Memory B cell (primary cell): Measurements from ENCODE around the gene P2RX3.

Source experiments
- ATAC-seq: fragments of 150-1000 bp; cut with Tn5 transposase; 2 replicates; pipeline ENCODE4 v1.10.0; 2021; ENCODE audit warnings: low read depth, mild to moderate bottlenecking, moderate library complexity
- DNase-seq, 2 donors: peaks; one replicate each; pipeline ENCODE4 v3.0.0; 2022; ENCODE audit warnings: low spot score in 2 of 2
- H3K27ac Mint-ChIP-seq: one replicate; pipeline ENCODE4 v1.8.0; 2022; ENCODE audit warnings: mild to moderate bottlenecking, moderate library complexity, mixed read lengths
- H3K27me3 Mint-ChIP-seq: one replicate; pipeline ENCODE4 v1.8.0; 2022; ENCODE audit warnings: mixed read lengths
- H3K36me3 Mint-ChIP-seq: one replicate; pipeline ENCODE4 v1.8.0; 2022; ENCODE audit warnings: mild to moderate bottlenecking, mixed read lengths
- H3K4me1 Mint-ChIP-seq: one replicate; pipeline ENCODE4 v1.8.0; 2022; ENCODE audit warnings: mixed read lengths
- H3K4me3 Mint-ChIP-seq: one replicate; pipeline ENCODE4 v1.8.0; 2022; ENCODE audit warnings: mild to moderate bottlenecking, moderate library complexity, mixed read lengths
- H3K9me3 Mint-ChIP-seq: one replicate; pipeline ENCODE4 v1.8.0; 2022; ENCODE audit warnings: mixed read lengths

The P2RX3 gene

DNA sequence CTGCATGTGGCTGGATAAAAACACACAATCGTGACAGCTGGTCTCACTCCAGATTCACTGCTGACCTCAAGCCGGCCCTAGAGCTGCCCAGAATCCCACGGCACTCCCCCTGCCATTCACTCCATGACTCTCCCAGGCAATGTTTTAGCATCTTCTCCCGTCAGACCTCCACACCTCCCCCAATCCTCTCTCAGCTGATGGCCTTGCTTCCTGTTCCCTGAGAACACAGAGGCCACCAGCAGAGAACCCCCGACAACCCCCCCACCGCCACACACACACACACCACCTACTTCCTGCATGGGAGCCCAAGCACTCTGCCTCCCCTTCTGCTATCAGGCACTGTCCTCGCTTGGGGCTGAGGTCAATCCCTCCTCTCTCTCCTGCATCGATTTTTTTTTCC, 22.7 kb upstream of the P2RX3 start:
- Mint-ChIP-seq H3K36me3 (peaks cover 11% of the 10 kb centered on the region), H3K27ac (no peak overlapping the region), H3K27me3 (peaks cover 4% of the 10 kb centered on the region), H3K4me3 (no peak overlapping the region), H3K4me1 (peaks cover 5% of the 10 kb centered on the region), H3K9me3 (no peaks in the 10 kb centered on the region)
- DNase-seq (no peak), ATAC-seq (no peak)

DNA sequence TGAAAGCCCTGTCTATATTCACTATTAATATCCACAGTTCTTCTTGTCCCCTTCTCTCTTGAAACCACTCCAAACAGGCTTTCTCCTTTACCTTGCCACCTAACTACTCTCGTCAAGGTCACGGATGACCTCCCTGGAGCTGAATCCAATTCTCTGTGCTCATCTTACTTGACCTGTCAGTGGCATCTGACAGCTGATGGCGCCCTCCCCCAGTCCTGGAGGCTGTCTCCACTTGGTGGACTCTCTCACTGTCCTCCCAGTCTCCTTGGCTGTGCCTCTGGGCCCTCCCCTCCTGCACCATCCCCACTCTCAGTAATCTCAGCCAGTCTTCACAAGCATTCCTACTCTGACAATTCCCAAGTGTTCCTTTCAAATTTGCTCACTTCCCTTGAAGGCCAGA, 22.1 kb upstream of the P2RX3 start:
- DNase-seq = no peak
- ATAC-seq = no peak
- Mint-ChIP-seq H3K4me1 (peaks cover 6% of the 10 kb centered on the region), H3K27me3 (peaks cover 4% of the 10 kb centered on the region), H3K4me3 (no peak overlapping the region), H3K9me3 (no peaks in the 10 kb centered on the region), H3K36me3 (peaks cover 13% of the 10 kb centered on the region), H3K27ac (no peak overlapping the region)

DNA sequence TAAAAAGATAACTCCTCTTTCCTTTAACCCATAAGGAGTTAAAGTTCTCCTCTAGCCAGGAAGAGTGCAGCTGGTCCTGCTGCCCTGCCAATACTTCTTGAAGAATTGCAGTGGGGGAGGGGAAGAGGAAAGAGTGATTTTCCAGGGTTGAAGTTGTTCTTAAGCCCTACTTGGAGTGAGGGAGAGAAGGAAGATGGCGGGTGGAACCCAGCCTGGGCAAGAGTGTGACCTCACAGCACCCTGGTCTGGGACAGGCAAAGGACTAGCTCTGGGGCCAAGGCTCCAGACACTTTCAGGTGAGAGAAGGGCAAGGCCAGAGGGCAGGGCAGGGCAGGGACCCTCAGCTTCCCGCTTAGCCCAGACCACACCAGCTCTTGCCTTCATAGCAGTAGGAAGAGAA, 20.0 kb upstream of the P2RX3 start:
- Mint-ChIP-seq H3K36me3 (peaks cover 11% of the 10 kb centered on the region), H3K4me1 (peaks cover 12% of the 10 kb centered on the region), H3K27me3 (no peaks in the 10 kb centered on the region), H3K4me3 (no peak overlapping the region), H3K9me3 (no peaks in the 10 kb centered on the region), H3K27ac (no peak overlapping the region)
- DNase-seq (no peak), ATAC-seq (no peak)

DNA sequence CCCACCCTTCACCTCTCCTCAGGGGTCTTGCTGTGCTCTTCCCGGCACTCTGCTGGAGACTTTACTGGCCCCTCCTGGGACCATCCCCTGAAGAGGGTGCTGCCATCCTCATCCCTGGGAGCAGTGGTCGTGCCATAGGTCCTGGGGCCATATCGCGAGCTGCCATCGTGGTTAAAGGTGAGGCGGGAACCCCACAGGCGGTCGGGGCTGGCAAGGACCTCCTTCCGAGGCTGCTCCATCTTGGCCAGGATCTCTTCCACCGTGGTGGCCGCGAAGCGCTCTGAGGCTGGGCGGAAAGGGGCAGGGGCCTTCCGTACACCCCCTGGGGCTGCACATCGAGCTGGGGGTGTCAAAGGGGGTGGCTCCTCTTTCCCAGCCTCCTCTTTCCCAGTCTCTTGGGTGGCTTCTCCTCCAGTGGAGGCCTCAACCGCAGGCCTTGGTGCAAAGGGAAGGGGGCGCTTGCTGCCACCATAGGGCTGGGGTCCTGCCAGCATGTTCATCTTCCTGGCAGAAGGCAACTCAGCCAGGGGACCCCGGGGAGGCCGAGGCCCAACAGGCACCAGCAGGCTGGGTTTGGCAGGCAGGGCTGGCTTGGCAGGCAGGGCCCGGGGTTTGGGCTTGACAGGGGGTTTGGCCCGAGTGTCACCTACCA, 18.0 kb upstream of the P2RX3 start:
- Mint-ChIP-seq H3K27me3 (no peaks in the 10 kb centered on the region), H3K4me3 (no peak overlapping the region), H3K36me3 (peaks cover 9% of the 10 kb centered on the region), H3K9me3 (no peaks in the 10 kb centered on the region), H3K27ac (no peak overlapping the region), H3K4me1 (peaks cover 15% of the 10 kb centered on the region)
- DNase-seq (no peak), ATAC-seq (no peak)

DNA sequence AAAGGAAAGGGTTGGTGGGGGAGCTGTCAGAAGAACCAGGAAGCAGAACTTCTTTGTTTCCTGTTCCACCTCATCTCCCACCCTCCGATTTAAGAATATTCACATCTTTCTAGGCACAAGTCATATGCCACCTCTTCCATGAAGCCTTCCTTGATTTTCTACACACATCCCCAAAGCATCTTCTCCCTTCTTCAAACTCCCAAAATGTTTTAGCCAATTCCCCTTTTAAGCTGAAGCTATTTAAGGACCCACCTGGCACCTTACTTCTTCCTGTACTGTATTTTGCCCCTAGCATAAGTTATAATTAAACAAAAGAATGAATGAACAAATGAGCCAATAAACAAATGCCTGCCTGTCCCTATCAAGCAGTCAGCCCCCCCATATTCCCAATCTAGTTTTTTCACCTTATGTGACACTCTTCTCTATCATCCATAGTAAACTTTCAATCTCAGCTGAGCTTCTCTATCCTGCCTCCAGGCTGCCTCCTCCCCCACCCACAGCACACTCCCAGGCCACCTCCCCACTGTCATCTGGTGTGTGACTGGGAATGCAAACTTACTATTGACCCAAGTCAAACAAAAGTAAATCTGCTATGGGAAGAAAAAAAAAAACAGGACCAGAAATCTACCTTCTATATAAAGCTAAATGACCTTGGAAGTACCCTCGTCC, 17.3 kb upstream of the P2RX3 start:
- Mint-ChIP-seq H3K27me3 (no peaks in the 10 kb centered on the region), H3K9me3 (no peaks in the 10 kb centered on the region), H3K36me3 (peaks cover 9% of the 10 kb centered on the region), H3K27ac (no peak overlapping the region), H3K4me3 (no peak overlapping the region), H3K4me1 (peaks cover 21% of the 10 kb centered on the region)
- ATAC-seq (no peak), DNase-seq (no peak)

DNA sequence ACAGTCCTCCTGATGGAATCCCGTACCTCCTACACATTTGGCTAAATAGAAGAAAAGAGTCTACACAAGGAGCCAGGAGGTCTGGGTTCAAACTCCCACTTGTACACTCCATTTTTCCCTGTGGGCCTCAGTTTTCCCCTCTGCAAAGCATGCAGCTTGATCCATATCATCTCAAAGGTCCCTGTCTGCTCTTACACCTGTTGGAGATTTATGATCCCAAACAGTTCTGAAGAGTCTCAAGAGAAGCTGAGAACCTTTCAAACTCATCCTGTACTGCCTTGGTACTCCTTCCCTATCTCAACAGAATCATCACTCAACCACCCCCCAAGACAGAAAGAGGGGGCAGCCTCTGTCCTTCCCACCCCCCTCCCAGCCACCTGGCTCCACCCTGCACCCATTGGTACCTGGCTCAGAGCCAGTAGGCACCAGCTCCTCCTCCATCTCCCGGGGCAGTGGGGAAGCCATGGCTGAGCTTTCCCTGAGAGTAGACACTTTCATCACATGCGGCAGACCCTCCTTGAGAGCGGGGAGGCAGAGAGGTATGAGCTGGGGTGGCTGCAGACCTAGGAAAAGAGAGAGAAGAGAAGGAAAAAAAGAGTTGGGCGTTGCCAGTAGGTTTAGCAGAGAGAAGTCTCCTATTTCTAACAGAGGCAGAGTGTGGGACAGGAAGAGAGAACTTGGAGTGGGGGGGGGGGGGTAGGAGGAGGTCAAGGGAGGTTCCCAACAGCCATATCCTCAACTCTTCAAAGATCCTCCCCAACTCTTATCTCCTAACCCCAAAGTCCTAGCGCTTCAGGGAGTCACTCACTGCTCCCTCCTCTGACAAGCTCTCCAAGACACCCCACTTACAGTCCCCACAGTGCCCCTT, 16.5 kb upstream of the P2RX3 start:
- H3K4me3 Mint-ChIP-seq = no peak overlapping the region
- DNase-seq = no peak
- H3K27me3 Mint-ChIP-seq = no peaks in the 10 kb centered on the region
- no peak overlapping the region for H3K27ac Mint-ChIP-seq
- no peak for ATAC-seq
- peaks cover 10% of the 10 kb centered on the region for H3K36me3 Mint-ChIP-seq
- H3K9me3 Mint-ChIP-seq = no peaks in the 10 kb centered on the region
- peaks cover 26% of the 10 kb centered on the region for H3K4me1 Mint-ChIP-seq

DNA sequence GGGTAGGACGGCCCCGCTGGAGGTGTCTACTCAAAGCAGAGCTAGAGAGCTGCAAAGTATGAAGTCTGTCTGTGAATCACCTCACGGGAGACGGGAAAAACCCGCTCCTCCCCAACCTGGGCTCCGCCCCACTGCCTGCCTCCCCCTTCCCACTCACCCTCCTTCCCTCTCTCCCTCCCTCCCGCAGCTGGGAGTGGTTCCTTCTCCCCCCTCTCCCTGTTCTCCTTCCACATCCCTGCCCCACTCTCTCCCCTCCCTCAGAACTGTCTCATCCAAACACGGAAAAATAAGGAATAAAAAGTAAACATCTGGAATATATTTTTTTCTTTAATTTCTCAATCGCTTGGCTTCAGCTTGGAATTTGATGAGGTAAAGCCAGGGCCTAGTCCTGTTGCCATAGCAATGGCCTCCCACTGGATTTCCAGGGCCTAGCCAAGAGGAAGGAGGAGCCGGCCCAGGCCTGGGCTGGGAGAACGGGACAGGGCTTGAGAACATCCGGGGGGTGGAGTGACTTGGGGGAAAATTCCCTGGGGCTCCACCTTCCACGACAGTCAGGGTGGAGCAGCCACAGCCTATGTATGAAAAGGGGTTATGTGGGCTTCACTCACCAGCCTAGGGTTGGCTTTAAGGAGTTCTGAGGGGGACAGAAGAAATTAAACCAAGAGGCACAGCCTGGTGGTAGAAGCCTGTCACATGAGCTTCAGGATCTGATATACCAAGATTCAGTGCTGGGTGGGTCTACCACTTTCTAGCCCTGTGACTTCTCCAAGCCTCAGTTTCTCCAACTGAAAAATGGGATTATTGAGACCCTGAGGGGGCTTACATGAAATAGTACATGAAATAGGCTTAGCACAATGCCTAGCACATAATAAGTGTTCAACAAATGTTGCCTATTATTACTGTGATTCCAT, 15.6 kb upstream of the P2RX3 start:
- Mint-ChIP-seq H3K4me1 (peaks cover 28% of the 10 kb centered on the region), H3K4me3 (peak overlapping the region; percentile 54), H3K27ac (no peak overlapping the region), H3K27me3 (no peaks in the 10 kb centered on the region), H3K9me3 (no peaks in the 10 kb centered on the region), H3K36me3 (peaks cover 18% of the 10 kb centered on the region)
- DNase-seq (no peak), ATAC-seq (no peak)

DNA sequence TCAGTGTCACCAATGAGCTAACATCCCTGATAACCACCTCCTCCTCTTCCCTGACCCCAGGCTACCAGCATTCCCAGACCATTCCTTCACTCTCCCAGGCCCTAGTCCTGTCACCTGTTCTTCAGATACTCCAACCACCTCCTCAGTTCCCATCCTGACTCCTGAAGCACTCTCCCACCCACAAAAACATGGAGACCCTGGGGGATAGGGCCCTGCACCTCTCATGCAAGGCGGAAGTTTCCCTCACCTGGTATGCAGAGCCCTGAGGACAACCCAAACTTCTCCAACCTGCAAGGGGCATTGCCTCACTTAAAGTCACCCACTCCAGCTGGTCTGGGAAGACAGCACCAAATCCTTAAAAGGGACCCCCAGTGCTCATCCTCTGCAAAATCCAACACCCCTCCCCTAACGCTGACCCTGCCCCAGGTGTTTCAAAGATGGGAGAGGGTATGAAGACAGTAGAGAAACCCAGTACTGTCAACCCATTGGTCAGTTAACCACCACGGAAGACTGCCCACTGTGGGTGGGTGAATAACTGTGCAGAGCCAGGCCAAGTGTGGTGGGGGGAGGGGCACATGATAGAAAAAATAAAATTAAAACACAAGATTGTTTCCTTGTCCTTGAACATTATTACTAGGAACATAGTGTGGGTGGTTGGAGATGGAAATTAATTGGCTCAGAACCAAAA, 14.8 kb upstream of the P2RX3 start:
- Mint-ChIP-seq H3K4me3 (peak overlapping the region; percentile 92), H3K27me3 (no peaks in the 10 kb centered on the region), H3K27ac (peak overlapping the region; percentile 95), H3K9me3 (no peaks in the 10 kb centered on the region), H3K36me3 (peaks cover 21% of the 10 kb centered on the region), H3K4me1 (peaks cover 28% of the 10 kb centered on the region)
- ATAC-seq (no peak), DNase-seq (no peak)

DNA sequence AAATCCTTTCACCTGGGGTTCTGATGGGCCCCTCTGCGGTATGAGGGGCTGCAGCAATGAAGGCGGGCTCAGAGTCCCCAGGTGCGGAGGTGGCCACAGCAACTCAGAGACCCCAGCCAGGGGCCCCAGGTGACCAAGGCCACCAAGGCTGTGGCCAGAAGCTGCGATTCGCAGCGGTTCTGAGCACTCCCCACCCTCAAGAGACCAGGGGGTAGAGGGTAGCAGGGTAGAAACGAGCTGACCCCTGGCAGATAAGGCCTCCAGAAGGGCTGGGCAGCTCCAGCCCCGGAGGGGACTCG, 14.3 kb upstream of the P2RX3 start:
- Mint-ChIP-seq H3K27me3 (no peaks in the 10 kb centered on the region), H3K4me1 (peaks cover 28% of the 10 kb centered on the region), H3K27ac (peak overlapping the region; percentile 95), H3K36me3 (peaks cover 26% of the 10 kb centered on the region), H3K9me3 (no peaks in the 10 kb centered on the region), H3K4me3 (peak overlapping the region; percentile 92)
- ATAC-seq (no peak), DNase-seq (no peak)

DNA sequence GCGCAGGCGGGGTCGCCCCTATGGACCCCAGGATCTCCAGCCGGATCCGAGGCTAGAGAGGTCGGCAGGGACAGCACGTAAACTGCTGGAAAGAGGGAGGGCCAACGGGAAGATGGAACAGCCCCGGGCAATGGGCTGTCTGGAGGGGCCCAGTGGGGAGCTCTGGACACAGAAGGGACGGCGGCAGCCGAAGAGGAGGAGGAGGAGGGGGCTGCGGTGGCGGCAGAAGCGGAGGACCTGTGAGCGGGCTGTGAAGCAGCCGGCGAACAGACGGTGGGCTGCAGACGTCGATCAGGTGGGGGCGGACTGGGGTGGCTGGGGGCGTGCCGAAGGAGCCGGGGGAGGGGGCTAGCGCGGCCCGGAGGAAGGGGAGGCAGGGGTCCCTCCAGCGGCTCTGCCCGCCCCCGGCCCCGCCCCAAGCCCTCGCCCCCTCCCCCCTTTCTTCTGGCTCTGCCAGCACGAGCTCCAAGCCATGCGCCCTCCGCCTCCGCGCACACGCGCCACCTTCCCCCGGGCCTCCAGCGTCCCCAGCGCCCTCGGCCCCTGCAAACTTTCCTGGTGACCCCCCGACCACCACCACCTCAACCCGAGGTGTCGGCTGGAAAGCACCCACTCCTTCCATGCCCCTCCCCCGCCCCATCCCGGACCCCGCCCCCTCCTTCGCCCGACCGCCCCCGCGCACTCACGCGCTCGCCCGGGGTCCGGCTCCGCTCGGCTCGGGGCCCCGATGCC, 13.8 kb upstream of the P2RX3 start:
- DNase-seq (peak in 1 of 2 donors; percentile 26), ATAC-seq (no peak)
- H3K27me3 Mint-ChIP-seq = no peaks in the 10 kb centered on the region
- peaks cover 25% of the 10 kb centered on the region for H3K36me3 Mint-ChIP-seq
- H3K9me3 Mint-ChIP-seq = no peaks in the 10 kb centered on the region
- peak overlapping the region; percentile 92 for H3K4me3 Mint-ChIP-seq
- H3K27ac Mint-ChIP-seq = peak overlapping the region; percentile 95
- peaks cover 25% of the 10 kb centered on the region for H3K4me1 Mint-ChIP-seq

DNA sequence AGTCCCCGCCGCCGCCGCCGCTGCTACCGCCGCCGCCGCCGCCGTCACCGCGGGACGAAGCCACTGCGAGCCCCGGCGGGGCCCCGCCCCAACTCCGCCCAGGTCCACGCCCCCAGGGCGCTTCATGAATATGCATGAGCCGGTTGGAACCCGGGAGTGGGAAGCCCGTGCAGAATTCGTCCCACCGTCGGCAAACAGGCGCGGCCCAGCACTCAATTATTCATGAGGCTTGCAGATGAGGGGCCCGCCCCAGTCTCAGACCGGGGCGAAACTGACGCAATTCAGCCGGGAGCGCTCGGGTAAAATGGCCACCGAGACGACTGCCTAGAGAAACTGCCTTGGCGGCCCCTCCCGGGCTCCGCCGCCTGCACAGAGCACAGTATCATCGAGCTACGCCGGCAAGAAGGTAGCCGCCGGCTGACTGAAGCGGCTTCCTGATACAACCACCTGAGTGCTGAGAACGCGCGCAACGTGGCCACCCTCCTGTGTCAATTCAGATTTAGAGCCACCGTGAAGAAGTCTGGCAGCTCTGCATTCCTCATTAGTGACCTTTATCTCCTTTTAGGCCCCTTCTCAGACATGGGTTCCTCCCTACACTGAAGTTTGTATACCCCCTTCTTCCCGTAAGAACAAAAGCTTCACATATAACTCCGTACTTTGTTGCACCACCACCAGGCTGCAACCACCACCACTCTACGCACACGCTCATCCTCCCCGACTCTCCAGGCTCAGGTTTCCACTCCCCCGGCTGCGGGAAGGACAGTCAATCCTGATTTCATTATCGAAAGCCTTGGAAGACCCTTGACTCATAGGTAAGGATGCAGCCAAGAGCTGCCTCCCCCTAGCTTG, 13.0 kb upstream of the P2RX3 start, which contains the start of gene TNKS1BP1:
Gene TNKS1BP1, minus strand, starts transcription at position 67 of the 849 bp plus-strand sequence. CDS start 3,067 bp downstream, outside the sequence.
- ATAC-seq (peak; percentile 85), DNase-seq (peak; percentile 80 to 88)
- H3K4me3 Mint-ChIP-seq = peak within 1 kb of the TSS; percentile 94
- H3K27me3 Mint-ChIP-seq = no peaks in the 10 kb centered on the region
- peaks cover 30% of the 10 kb centered on the region for H3K36me3 Mint-ChIP-seq
- H3K9me3 Mint-ChIP-seq = no peaks in the 10 kb centered on the region
- H3K4me1 Mint-ChIP-seq = peaks cover 27% of the 10 kb centered on the region
- H3K27ac Mint-ChIP-seq = peak within 1 kb of the TSS; percentile 95

DNA sequence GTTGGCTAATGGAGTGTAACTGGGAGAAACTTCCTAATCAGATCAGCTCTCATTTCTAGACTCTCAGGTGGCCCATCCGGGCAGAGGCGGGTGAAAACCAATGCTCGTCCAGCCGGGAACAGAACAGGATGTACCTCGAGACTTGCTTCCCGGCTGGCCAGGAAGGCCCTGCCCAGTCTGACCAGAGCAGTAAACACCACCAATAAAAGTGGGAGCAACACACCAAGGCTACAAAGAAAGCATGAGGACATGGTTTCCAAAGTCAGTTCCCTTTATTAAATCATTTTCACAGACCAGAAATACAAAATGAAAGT, 12.5 kb upstream of the P2RX3 start:
- peak overlapping the region; percentile 94 for H3K4me3 Mint-ChIP-seq
- DNase-seq (no peak), ATAC-seq (no peak)
- peak overlapping the region; percentile 95 for H3K27ac Mint-ChIP-seq
- no peaks in the 10 kb centered on the region for H3K9me3 Mint-ChIP-seq
- peaks cover 29% of the 10 kb centered on the region for H3K4me1 Mint-ChIP-seq
- H3K27me3 Mint-ChIP-seq = no peaks in the 10 kb centered on the region
- H3K36me3 Mint-ChIP-seq = peaks cover 35% of the 10 kb centered on the region
